ENCODE measurements around the gene PROS1. TPM values are rescaled to one million over a fixed set of nuclear protein-coding genes. Genes with fewer than 3 reads are reported as not detected.

Gene PROS1
- total RNA-seq, 1 experiment from 2014 or later, result 9.2 TPM

DNA sequence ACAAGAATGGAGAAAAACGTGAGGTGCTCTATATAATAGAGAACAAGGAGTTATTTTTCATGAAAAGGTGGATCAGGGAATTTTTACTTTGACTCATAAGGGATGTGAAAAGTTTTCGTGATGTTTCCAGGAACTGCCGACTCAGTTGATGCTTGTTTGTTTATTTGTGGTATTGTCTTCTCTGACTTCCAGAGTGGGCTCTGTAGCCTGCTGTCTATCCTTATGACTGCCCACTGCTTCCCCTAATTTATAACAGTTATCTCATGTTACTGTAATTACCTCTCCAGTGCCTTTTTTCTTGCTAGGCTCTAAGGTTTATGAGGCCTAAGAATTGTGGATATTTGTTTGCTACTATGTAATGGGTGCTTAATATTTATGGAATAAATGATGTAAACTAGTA, 18.5 kb upstream of the PROS1 start:
- no peak overlapping the region for H3K4me3 ChIP-seq (ENCODE audit: low read depth, low read length, poor library complexity, severe bottlenecking)
- TF ChIP-seq, protein P1, sequence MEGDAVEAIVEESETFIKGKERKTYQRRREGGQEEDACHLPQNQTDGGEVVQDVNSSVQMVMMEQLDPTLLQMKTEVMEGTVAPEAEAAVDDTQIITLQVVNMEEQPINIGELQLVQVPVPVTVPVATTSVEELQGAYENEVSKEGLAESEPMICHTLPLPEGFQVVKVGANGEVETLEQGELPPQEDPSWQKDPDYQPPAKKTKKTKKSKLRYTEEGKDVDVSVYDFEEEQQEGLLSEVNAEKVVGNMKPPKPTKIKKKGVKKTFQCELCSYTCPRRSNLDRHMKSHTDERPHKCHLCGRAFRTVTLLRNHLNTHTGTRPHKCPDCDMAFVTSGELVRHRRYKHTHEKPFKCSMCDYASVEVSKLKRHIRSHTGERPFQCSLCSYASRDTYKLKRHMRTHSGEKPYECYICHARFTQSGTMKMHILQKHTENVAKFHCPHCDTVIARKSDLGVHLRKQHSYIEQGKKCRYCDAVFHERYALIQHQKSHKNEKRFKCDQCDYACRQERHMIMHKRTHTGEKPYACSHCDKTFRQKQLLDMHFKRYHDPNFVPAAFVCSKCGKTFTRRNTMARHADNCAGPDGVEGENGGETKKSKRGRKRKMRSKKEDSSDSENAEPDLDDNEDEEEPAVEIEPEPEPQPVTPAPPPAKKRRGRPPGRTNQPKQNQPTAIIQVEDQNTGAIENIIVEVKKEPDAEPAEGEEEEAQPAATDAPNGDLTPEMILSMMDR (conservative IDR thresholded peaks at IDR 0.05; ENCODE audit: low read depth, low read length), result no peak
- no peak for TF ChIP-seq EZH2 (IDR thresholded peaks at IDR 0.05; ENCODE audit: borderline replicate concordance, low read depth, low read length, poor library complexity, severe bottlenecking)
- ChIA-PET CTCF (no interaction called here), POLR2A (ENCODE audit: low non-redundant PET) (no interaction called here)
- H3K27ac ChIP-seq (ENCODE audit: low read depth, low read length, poor library complexity, severe bottlenecking), result no peak overlapping the region
- H3K9me3 ChIP-seq (ENCODE audit: low read depth, low read length, poor library complexity, severe bottlenecking), result no peaks in the 10 kb centered on the region
- BruUV-seq (replicated peaks), result no TSS peak
- H3K27me3 ChIP-seq (replicated peaks; ENCODE audit: insufficient read depth, low read depth, low read length, poor library complexity), result no peaks in the 10 kb centered on the region
- DNase-seq (ENCODE audit: low spot score), result no peak
- H3K4me1 ChIP-seq (ENCODE audit: insufficient read depth, low read length, poor library complexity, severe bottlenecking), result peaks cover 17% of the 10 kb centered on the region
- intact Hi-C loops (cut with micrococcal nuclease; ENCODE audit: unreplicated experiment), result no loop called here
- no peaks in the 10 kb centered on the region for H3K36me3 ChIP-seq (ENCODE audit: insufficient read depth, low read length, poor library complexity, severe bottlenecking)

DNA sequence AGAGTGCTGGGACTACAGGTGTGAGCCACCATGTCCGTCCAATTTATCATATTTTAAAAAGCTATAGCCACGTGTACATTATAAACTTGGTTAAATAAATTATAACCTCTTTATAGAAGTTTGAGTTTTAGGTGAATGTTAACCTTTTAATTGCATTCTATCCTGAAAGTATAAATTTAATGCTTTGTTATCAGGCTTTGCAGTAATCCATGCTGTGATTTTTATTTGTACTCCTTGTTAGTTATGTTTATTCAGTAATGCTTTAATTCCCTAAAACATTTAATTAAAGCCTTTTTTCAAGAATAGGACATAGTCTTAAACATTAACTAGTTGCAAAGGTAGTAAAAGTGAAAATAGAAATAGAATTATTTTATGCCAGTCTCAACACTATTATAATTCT, 17.9 kb upstream of the PROS1 start:
- H3K27ac ChIP-seq (ENCODE audit: low read depth, low read length, poor library complexity, severe bottlenecking), result no peak overlapping the region

DNA sequence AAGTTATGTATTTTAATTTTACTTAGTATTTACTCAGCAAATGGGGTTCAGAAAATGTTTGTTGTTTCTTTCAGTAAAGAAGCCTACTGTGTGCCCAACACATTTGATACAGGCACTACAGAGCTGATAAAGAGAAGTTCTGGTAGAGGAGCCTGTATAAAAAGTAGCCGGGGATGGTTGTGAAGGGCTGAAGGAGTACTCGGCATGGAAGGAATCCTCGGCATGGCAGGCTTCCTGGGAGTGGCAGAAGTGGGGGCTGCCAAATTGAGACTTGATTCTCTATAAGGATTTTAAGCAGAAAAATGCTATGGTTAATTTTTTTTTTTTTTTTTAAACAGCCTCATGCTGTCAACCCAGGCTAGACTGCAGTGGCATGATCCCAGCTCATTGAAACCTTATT, 15.5 kb upstream of the PROS1 start:
- no peaks in the 10 kb centered on the region for H3K27me3 ChIP-seq (replicated peaks; ENCODE audit: insufficient read depth, low read depth, low read length, poor library complexity)
- CTCF ChIA-PET, result no interaction called here
- no peaks in the 10 kb centered on the region for H3K9me3 ChIP-seq (ENCODE audit: low read depth, low read length, poor library complexity, severe bottlenecking)
- TF ChIP-seq, protein P1 (conservative IDR thresholded peaks at IDR 0.05; ENCODE audit: low read depth, low read length), result no peak
- H3K4me3 ChIP-seq (ENCODE audit: low read depth, low read length, poor library complexity, severe bottlenecking), result no peak overlapping the region
- POLR2A ChIA-PET (ENCODE audit: low non-redundant PET), result interaction anchor here (0.6 kb wide), 1 partner anchor 74 kb away, joined by 8 read pairs; no protein-coding TSS in a partner anchor
- H3K27ac ChIP-seq (ENCODE audit: low read depth, low read length, poor library complexity, severe bottlenecking), result no peak overlapping the region
- intact Hi-C loops (cut with micrococcal nuclease; ENCODE audit: unreplicated experiment), result no loop called here
- BruUV-seq (replicated peaks), result no TSS peak
- H3K36me3 ChIP-seq (ENCODE audit: insufficient read depth, low read length, poor library complexity, severe bottlenecking), result no peaks in the 10 kb centered on the region
- peaks cover 25% of the 10 kb centered on the region for H3K4me1 ChIP-seq (ENCODE audit: insufficient read depth, low read length, poor library complexity, severe bottlenecking)
- no peak for DNase-seq (ENCODE audit: low spot score)

More for the DNA sequence above, 17.9 kb upstream of the PROS1 start:
- peaks cover 17% of the 10 kb centered on the region for H3K4me1 ChIP-seq (ENCODE audit: insufficient read depth, low read length, poor library complexity, severe bottlenecking)
- no TSS peak for BruUV-seq (replicated peaks)
- H3K4me3 ChIP-seq (ENCODE audit: low read depth, low read length, poor library complexity, severe bottlenecking), result no peak overlapping the region
- ChIA-PET POLR2A (ENCODE audit: low non-redundant PET) (no interaction called here), CTCF (no interaction called here)
- no peak for TF ChIP-seq EZH2 (IDR thresholded peaks at IDR 0.05; ENCODE audit: borderline replicate concordance, low read depth, low read length, poor library complexity, severe bottlenecking)
- TF ChIP-seq, protein P1 (conservative IDR thresholded peaks at IDR 0.05; ENCODE audit: low read depth, low read length), result no peak
- no peaks in the 10 kb centered on the region for H3K27me3 ChIP-seq (replicated peaks; ENCODE audit: insufficient read depth, low read depth, low read length, poor library complexity)
- DNase-seq (ENCODE audit: low spot score), result no peak
- intact Hi-C loops (cut with micrococcal nuclease; ENCODE audit: unreplicated experiment), result no loop called here
- H3K36me3 ChIP-seq (ENCODE audit: insufficient read depth, low read length, poor library complexity, severe bottlenecking), result no peaks in the 10 kb centered on the region
- H3K9me3 ChIP-seq (ENCODE audit: low read depth, low read length, poor library complexity, severe bottlenecking), result no peaks in the 10 kb centered on the region
